Kidney capillary endothelial cell (primary cell): ENCODE results near the gene MAP3K14.
A peak's percentile ranks its signal among the peaks of the same experiment; 100 is the strongest.

Experiments used
- DNase-seq: peaks from one replicate; pipeline ENCODE4 v3.0.0-alpha.2; 2018; ENCODE audit warnings: low spot score

MAP3K14 gene

DNA sequence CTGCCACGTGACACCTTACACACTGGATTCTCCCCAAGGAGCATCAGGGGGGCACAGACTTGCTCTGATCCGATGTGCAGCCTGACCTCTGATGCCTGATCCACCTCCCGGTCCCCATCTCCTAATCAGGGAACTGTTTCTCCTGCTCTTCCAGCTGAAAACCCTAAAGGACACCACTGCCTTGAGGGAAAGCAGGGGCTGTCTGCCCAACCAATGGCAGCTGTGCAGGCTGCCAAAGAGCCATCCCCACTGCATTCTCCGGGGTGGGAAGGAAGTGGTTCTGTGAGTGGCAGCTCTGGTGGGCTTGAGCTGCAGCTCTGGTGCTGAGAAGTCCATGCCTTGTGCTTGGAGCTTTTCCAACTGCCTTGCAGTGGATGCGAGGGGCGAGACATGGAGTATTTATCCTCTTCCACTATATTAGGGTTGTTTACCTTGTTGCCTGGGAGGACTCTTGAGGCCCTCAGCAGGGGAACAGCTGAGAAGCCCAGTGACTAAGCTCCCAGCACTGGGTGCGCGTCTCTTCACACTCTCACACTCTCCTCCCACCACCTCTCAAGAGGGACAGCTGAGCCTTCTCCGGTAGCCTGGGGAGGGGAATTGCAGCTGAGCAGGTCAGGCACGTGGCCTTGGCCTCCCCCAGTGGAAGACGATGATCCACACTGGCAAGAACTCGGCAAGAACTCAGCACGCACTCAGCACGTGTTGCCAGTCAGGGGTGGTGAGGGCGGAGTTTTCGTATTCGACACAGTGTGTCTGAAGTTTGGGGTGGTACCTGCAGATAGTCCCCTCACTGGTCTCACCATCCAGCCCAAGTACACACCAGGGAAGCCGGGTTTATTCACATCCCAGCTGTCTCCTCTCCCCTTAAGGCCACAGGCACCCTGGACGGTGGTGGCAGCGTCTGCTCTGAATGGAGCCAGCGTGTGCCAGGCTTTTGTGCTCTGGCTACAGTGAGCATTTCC is 33.9 kb downstream of the MAP3K14 start:
- DNase-seq: no peak

DNA sequence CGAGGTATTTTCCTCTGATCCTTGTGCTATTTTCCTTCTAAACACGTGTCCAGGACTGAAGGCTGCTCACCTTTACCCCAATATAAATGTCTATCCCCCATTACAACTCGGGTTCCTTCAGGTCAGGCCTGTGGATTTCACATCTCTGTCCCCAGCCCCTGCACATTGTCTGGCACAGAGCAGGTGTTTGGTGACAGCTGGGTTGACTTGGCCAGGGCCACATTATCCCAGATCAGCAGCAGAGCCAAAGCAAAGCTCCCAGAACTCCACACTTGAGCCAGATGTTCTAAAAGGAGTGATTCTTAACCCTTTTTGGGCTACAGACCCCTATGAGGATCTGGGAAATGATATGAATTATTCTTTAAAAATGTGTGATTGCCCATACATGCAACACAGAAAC is 36.9 kb downstream of the MAP3K14 start:
- no peak for DNase-seq

DNA sequence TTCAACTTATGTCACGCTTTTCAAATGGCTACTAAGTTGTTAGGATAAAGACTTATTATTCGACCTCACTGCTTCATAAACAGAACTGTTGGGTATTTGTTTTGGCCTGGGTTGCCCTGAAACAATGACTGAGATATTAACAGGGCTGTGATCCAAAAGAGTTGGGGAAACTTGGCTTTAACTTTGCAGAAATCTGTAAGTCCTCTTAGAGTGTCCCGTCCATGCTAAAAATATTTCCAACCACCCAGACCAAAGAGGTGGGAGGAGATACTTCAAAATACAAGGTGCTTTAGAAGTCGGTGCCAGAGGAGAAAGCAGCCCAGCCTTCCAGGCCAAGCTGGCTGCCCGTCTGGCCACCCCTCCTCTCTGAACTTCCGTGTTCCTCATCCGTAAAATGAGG is 38.8 kb downstream of the MAP3K14 start:
- DNase-seq: no peak

DNA sequence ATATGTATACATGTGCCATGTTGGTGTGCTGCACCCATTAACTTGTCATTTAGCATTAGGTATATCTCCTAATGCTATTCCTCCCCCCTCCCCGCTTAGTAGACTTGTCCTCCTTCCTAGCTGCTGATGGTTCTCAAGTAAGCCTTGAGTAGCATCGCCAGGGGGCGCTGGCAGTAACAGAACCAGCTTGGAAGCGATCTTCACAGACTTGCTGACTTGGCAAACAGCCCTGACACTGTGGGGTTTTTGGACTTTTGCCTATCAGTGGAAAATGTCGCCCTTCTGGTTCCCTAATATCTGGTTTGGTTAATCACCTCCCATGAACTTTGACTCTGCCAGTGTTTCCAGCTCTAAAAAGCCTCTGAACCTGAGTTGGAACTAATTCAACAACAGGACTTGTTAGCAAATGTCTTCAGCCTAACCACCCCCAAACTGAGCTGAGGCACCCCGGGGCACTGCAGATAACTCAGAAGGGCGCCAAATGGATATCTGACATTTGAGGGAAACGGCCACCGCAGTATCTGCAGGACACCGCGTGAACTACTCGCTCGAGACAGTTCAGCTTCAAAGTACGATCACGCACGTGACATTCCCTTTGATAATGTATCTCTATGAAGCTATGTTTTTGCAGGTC is 39.5 kb downstream of the MAP3K14 start:
- DNase-seq: peak; percentile 84

DNA sequence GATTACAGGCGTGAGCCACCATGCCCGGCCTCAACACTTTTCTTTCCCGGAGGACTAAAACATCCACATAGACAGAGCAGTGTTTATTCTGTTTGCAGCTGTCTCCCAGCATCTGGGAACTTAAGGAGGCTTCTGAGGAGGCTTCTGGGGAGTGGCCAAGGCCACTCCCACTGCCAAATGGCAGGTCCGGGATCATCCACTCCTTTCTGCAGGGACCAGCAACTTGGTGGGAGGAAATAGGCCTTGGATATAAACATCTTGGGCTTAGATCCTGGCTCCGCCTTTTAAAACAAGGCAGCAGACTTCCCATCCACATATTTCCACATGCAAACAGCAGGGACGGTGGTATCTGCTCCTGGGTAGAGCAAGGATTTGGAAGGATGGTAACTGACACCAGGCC is 40.8 kb downstream of the MAP3K14 start:
- no peak for DNase-seq

GRCh38 chr17:45274033-45274432 is 42.8 kb downstream of the MAP3K14 start:
- DNase-seq: no peak

- no peak for DNase-seq
These were observed 43.3 kb downstream of the MAP3K14 start for GRCh38 chr17:45273551-45273957.

- no peak for DNase-seq
These were observed 45.2 kb downstream of the MAP3K14 start for GRCh38 chr17:45271603-45272002.

- no peak for DNase-seq
These were observed 45.9 kb downstream of the MAP3K14 start for GRCh38 chr17:45270828-45271418.

GRCh38 chr17:45269912-45270311 is 46.9 kb downstream of the MAP3K14 start:
- no peak for DNase-seq

DNA sequence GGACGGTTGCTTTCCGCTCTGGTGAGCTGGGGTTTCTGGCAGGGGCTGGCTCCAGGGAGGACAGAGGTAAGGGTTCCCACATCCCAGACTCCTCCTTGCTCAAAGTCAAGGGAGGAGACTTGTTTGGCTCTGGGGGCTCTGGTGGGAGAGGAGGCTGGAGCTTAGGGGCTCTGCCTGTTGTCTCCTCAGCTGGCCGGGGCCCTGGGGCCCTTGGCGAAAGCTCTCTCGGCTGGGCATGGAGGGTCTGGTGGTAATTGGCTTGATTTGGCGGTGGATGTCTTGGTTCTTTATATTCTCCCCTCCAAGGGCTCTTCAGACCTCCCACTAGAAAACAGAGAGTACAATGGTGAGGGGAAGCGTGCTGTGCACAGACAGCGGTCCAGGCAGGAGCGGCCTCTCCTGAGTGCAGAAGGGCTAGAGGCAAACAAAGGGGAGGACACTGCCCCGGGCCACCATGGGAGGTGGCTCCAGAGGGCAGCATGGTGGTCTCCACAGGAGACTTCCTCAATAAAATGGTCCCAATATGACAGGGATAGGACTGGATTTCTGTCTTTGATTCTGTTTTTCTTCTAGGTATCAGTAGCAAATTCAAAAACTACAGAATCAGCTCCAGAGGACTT is 49.3 kb downstream of the MAP3K14 start:
- no peak for DNase-seq

DNA sequence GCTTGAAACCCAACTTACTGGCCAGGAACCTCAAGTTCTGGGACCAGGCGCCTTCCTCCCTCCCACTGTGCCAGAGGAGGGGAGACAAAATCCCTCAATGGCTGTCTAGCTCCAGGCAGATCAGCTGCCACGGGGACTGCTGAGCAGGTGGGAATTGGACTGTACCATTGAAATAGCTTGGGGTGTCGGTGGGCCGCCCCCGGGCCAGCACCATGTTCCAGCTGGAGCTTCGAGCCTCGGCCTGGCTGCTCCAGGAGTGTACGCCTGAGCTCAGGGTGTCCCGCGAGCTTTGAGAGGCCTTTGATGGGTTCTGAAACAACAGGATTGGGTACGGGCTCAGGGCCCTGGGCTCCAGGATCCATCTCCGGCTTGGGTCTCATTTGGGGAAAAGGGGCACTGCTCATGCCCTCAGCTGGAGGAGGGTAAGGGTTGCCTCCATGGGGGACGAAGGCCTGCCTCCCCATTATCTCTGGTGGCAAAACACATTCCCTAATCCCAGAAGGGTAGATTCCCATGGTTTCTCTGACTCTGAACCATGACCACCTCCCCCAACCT is 50.4 kb downstream of the MAP3K14 start:
- no peak for DNase-seq

DNA sequence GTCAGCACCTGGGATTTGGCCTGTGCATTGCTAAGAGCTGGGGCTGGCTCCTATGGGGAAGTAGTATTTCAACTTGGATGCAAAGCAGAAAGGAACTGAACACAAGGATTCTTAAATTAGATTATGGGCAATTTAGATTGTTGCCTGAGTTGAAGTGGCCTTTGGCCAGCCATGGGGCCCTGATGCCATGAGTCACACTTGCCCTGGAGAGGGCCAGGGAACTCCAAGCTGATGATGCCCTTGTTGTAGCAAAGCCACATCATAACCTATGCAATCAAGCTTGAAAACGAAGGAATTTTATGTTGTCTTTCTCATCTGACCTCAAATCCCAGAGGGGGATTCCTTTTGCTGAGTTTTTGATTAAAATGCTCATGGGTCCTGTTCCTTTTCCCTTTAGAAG is 51.0 kb downstream of the MAP3K14 start:
- no peak for DNase-seq

- no peak for DNase-seq
These were observed 51.8 kb downstream of the MAP3K14 start for GRCh38 chr17:45264988-45265387.

- DNase-seq: no peak
These were observed 52.4 kb downstream of the MAP3K14 start for GRCh38 chr17:45264430-45264829.

DNA sequence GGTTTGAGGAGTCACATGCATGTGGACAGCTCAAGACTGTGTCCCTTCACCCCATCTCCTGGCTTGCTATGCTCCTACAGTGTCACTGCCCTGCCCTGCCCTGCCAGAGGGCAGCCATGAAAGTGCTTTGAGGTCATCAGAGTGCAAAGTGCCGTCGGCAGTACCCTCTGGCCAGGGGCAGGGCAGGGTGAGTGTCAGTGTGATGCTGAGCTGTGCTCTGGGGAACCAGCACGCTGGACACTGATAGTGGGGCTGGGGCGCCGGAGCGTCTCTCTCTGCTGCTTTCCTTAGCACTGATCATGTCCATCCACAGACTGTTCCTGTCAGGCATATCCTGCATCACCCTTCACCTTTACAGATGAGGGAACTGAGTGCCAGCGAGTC is 53.4 kb downstream of the MAP3K14 start:
- no peak for DNase-seq

GRCh38 chr17:45262516-45263476 is 54.0 kb downstream of the MAP3K14 start:
- DNase-seq: no peak

DNA sequence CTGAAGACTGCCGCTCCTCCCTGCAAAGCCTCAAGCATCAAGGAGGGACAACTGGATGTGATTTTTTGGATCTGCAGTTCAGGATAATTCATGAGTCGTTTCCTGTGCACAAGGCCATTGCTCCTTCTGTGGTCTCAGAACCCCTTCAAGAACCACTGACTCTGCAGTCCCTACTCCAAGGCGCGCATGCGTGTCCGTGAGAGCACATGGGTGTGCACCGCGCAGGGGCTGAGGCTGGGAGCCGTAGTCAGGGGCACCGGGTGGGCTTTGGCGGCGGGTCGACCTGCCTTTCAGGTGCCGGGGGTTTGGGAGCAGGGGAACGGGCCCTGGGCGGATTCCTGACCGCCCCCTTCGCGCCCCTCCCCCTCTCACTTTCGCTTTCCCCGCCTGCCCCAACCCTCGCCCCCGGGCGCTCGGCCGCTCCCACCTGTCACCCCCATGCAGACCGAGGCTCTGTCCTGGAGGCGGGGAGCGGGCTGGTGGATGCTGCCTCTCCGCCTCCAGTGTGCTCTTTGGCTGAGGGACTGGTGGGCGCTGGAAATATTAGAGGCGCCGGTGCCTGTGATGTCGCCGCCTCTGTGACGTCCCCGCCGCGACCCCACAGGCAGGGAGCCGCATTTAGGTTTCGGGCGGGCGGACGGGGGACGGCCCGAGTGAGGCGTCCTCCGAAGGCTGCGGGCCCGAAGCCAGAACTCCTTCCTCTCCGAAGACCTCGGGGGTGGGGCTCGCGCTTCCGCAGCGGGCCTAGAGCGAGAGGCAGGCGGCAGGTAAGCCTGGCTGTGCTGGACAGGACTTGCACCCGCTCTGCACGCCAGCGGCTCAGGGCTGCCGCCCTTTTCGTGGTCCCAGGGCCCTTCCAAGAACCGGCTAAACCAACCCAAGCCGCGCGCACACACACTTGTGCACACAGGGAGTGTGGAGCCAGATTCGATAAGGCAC is 55.0 kb downstream of the MAP3K14 start, which contains the start of gene SPATA32:
Gene SPATA32, minus strand, starts transcription at position 518 of the 939 bp plus-strand sequence. Its CDS starts 78 bp downstream, at position 440.
- no peak for DNase-seq

DNA sequence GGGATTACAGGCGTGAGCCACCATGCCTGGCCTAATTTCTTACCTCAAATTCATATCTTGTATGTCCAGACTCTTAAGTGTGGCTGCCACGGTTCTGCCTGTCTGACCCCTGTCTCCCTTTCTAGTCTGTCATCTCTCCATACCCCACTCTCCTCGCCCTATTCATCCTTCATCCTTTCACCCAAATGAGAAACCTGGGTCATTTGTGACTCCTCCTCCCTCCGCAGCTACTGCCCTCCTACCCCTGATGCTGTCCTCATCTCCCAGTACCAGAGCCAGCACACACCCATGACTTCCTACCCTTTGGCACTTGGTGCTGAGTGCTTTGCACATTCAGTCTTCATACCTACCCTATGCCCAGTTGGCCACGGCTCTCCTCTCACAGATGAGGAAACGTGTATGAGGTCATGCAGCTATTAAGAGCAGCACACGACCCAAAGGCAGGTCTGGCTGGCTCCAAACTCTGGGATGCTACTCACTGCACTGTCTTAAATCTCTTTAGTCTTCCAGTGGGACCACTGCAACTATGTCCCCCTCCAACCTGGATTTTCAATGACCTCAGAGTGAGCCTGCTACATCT is 56.5 kb downstream of the MAP3K14 start:
- no peak for DNase-seq
